ENCODE results near the gene DLK2.

Gene DLK2

GRCh38 chr6:43477235-43478007 is 22.1 kb upstream of the DLK2 start, which contains the start of gene TJAP1:
TSS of gene TJAP1 (plus strand) at chr6:43477570. CDS start at chr6:43499002, 21,432 bp downstream.
- H3K27me3 Mint-ChIP-seq (ENCODE audit: low read depth, poor library complexity): peaks cover 9% of the 10 kb centered on the region
- H3K4me3 Mint-ChIP-seq: peak within 1 kb of the TSS; percentile 92
- TF ChIP-seq, protein P1, sequence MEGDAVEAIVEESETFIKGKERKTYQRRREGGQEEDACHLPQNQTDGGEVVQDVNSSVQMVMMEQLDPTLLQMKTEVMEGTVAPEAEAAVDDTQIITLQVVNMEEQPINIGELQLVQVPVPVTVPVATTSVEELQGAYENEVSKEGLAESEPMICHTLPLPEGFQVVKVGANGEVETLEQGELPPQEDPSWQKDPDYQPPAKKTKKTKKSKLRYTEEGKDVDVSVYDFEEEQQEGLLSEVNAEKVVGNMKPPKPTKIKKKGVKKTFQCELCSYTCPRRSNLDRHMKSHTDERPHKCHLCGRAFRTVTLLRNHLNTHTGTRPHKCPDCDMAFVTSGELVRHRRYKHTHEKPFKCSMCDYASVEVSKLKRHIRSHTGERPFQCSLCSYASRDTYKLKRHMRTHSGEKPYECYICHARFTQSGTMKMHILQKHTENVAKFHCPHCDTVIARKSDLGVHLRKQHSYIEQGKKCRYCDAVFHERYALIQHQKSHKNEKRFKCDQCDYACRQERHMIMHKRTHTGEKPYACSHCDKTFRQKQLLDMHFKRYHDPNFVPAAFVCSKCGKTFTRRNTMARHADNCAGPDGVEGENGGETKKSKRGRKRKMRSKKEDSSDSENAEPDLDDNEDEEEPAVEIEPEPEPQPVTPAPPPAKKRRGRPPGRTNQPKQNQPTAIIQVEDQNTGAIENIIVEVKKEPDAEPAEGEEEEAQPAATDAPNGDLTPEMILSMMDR (IDR thresholded peaks at IDR 0.05): no peak
- no peaks in the 10 kb centered on the region for H3K36me3 Mint-ChIP-seq (ENCODE audit: low read depth)
- peaks cover 63% of the 10 kb centered on the region for H3K4me1 Mint-ChIP-seq
- peak within 1 kb of the TSS; percentile 81 for H3K27ac Mint-ChIP-seq
- no peaks in the 10 kb centered on the region for H3K9me3 Mint-ChIP-seq
- DNase-seq: peak; percentile 98

DNA sequence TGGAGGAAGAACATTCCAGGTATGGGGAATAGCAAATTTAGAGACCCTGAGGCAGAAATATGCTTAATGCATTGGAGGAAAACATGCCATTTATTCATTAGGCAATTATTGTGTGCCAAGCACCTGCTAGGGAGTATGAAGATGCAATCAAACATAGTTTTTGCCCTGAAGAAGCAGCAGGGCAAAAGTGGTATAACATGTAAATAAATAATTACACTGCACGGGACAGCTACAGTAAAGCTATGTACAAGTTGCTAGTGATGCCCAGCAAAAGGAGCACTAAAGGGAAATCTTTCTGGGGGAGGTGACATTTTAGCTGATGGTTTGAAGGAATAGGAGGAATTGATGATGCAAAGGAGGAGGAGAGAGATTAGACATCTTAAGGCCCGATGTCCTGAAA is 21.4 kb upstream of the DLK2 start:
- Mint-ChIP-seq H3K27me3 (ENCODE audit: low read depth, poor library complexity) (peaks cover 6% of the 10 kb centered on the region), H3K9me3 (no peaks in the 10 kb centered on the region), H3K4me3 (peak overlapping the region; percentile 92), H3K27ac (peak overlapping the region; percentile 81), H3K36me3 (ENCODE audit: low read depth) (no peaks in the 10 kb centered on the region), H3K4me1 (peaks cover 57% of the 10 kb centered on the region)
- no peak for DNase-seq
- TF ChIP-seq, protein P1 (IDR thresholded peaks at IDR 0.05): no peak

DNA sequence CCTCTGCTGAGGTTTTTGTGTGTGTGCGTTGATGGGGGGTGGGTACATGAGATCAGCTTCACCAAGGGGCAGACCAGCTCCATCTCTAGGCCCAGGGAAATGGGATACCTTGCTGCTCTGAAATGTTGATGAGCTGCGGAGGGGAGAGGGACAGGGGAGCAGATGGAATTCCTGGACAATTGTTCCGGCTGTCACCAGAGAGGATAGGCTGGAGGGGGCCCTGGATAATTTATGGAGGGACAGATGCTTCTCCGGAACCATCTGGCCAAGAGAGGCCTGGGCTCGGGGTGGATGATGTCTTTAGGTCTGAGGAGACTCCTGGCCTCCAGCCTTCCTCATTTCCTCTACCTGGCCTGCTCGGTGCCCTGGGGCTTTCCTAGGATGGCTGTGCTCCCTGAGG is 20.2 kb upstream of the DLK2 start:
- Mint-ChIP-seq H3K4me1 (peaks cover 47% of the 10 kb centered on the region), H3K4me3 (no peak overlapping the region), H3K27ac (no peak overlapping the region), H3K27me3 (ENCODE audit: low read depth, poor library complexity) (peaks cover 13% of the 10 kb centered on the region), H3K36me3 (ENCODE audit: low read depth) (no peaks in the 10 kb centered on the region), H3K9me3 (no peaks in the 10 kb centered on the region)
- no peak for DNase-seq
- TF ChIP-seq, protein P1 (IDR thresholded peaks at IDR 0.05): no peak

DNA sequence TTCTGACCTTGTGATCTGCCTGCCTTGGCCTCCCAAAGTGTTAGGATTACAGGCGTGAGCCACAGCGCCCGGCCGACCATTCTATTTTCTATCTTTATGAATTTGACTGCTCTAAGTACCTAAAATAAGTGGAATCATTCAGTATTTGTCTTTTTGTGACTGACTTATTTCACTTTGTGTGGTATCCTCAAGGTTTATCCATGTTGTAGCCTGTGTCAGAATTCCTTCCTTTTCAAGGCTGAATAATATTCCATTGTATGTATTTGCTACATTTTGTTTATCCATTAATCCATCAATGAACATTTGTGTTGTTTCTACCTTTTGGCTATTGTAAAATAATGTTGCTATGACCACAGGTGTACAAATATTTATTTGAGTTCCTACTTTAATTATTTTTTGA is 17.2 kb upstream of the DLK2 start:
- TF ChIP-seq, protein P1 (IDR thresholded peaks at IDR 0.05): no peak
- no peaks in the 10 kb centered on the region for H3K36me3 Mint-ChIP-seq (ENCODE audit: low read depth)
- no peak for DNase-seq
- no peak overlapping the region for H3K27ac Mint-ChIP-seq
- H3K4me3 Mint-ChIP-seq: no peak overlapping the region
- H3K9me3 Mint-ChIP-seq: no peaks in the 10 kb centered on the region
- peaks cover 13% of the 10 kb centered on the region for H3K27me3 Mint-ChIP-seq (ENCODE audit: low read depth, poor library complexity)
- peaks cover 27% of the 10 kb centered on the region for H3K4me1 Mint-ChIP-seq

DNA sequence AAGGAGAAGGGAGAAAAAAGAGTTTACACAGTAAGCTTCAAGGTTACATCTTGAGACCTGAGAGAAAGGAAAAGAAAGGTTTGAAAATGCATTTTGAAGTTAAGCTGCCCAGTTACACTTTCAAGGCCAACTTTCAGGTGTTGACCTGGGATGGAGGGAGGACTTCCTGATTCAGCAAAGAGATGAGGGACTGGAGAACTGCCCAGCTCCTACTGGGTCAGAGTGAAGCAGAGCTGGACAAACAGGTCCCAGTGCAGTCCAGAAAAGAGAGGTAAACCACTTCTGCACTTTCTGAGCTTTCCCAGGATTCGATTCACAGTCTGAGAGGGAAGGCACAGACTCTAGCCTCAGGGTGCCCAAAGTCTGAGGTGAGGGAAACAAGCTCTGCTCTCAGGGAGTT is 16.1 kb upstream of the DLK2 start:
- no peaks in the 10 kb centered on the region for H3K36me3 Mint-ChIP-seq (ENCODE audit: low read depth)
- TF ChIP-seq, protein P1 (IDR thresholded peaks at IDR 0.05): no peak
- H3K9me3 Mint-ChIP-seq: no peaks in the 10 kb centered on the region
- no peak overlapping the region for H3K27ac Mint-ChIP-seq
- no peak overlapping the region for H3K4me3 Mint-ChIP-seq
- H3K27me3 Mint-ChIP-seq (ENCODE audit: low read depth, poor library complexity): peaks cover 13% of the 10 kb centered on the region
- DNase-seq: no peak
- H3K4me1 Mint-ChIP-seq: peaks cover 16% of the 10 kb centered on the region

DNA sequence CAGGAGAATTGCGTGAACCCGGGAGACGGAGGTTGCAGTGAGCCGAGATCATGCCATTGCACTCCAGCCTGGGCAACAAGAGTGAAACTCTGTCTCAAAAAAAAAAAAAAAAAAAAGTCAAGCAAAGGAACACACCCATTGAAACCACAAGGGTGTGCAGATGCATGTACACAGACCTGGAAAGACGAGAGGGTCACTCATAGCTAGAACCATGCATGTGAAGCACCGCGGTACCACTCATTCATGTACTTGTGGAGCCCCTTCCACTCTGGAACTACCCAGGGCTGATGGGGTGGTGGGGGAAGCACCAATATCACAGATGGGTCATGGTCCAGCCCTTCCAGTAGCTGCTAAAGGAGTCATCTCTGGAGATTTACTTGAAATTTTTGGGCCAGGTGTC is 14.6 kb upstream of the DLK2 start:
- no peak for DNase-seq
- Mint-ChIP-seq H3K36me3 (ENCODE audit: low read depth) (no peaks in the 10 kb centered on the region), H3K27me3 (ENCODE audit: low read depth, poor library complexity) (peaks cover 13% of the 10 kb centered on the region), H3K4me3 (no peak overlapping the region), H3K4me1 (peaks cover 5% of the 10 kb centered on the region), H3K9me3 (no peaks in the 10 kb centered on the region), H3K27ac (no peak overlapping the region)
- TF ChIP-seq, protein P1 (IDR thresholded peaks at IDR 0.05): no peak
